GM19438 (cell line): ENCODE data around the gene FXYD3.
"Not testable (repeated sequence)": the region's sequence is repeated elsewhere in the genome, so short reads cannot be mapped to it uniquely, and the experiment has no call there.

Source experiments
- ATAC-seq: cut with Tn5 transposase; IDR thresholded peaks from one replicate; pipeline ENCODE4 v1.9.1; 2021; ENCODE audit warnings: low read depth; ENCODE audit not compliant: unreplicated experiment

Gene FXYD3

DNA sequence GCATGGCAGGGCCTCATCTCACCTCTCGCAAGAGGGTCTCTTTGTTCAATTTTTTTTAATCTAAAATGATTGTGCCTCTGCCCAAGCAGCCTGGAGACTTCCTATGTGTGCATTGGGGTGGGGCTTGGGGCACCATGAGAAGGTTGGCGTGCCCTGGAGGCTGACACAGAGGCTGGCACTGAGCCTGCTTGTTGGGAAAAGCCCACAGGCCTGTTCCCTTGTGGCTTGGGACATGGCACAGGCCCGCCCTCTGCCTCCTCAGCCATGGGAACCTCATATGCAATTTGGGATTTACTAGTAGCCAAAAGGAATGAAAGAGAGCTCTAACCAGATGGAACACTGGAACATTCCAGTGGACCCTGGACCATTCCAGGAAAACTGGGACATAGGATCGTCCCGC is 8.0 kb downstream of the FXYD3 start:
- no peak for ATAC-seq

DNA sequence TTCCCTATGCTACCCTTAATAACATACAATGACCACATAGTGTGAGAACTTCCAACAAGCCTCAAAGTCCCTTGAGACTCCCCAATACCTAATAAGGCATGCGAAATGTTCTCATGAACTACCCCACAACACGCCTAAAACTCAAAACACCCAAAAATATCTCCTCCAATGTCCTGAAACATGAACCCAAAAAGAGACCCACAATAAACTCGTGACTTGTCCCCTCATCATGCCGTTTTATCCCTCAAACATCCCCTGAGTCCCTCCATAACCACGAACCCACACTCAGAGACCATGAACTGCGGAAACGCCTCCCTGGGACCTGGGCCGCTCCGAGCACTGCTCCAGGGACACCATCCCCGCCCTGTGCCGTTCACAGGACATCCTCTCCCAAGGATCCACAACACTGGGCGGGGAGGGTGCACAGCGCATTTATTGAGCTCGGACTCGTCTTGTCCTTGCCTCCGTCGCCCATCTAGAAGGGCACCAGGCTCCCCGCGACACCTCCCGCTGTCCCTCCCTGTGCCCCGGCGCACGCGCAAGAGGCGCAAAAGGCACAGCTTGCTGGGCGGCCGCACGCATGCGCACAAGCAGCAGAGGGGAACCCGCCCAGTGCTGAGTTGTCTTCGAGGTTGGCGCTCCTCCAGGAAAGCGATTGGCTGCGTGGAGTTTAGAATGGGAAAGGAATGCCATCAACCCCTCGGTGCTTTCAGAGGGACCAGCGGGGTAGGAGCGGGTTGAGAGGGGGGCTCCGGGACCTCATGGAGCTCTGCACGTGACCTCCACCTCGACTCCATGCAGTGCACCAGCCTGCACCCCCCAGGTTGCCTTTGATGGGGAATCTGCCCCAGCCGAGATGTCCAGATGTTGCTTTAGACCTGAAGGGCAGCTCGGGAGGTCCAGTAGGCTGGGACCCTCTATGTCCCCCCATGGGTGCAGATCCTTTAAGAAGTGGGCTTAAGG is 8.8 kb downstream of the FXYD3 start:
- ATAC-seq, result peak; percentile 80

DNA sequence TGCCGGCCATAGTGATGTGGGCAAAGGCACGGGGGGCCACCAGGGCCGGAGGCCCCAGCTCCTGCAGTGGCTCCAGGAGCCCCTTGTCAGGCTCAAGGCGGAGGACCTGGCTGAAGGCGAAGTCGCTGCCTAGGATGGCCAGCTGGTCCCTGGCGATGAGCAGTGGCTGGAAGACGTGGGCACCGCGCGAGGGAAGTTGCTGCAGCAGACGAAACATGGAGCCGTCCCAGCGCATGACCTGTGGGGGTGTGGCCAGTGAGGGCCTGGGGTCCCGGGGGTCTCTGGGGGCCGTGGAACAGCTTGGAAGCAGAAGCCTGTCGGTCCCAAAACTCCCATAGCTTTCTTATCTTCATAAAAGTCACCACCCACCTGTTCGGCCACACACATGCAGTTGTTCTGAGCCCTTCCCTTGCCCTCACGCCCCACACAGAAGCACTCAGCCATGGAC is 9.7 kb downstream of the FXYD3 start:
- no peak for ATAC-seq

DNA sequence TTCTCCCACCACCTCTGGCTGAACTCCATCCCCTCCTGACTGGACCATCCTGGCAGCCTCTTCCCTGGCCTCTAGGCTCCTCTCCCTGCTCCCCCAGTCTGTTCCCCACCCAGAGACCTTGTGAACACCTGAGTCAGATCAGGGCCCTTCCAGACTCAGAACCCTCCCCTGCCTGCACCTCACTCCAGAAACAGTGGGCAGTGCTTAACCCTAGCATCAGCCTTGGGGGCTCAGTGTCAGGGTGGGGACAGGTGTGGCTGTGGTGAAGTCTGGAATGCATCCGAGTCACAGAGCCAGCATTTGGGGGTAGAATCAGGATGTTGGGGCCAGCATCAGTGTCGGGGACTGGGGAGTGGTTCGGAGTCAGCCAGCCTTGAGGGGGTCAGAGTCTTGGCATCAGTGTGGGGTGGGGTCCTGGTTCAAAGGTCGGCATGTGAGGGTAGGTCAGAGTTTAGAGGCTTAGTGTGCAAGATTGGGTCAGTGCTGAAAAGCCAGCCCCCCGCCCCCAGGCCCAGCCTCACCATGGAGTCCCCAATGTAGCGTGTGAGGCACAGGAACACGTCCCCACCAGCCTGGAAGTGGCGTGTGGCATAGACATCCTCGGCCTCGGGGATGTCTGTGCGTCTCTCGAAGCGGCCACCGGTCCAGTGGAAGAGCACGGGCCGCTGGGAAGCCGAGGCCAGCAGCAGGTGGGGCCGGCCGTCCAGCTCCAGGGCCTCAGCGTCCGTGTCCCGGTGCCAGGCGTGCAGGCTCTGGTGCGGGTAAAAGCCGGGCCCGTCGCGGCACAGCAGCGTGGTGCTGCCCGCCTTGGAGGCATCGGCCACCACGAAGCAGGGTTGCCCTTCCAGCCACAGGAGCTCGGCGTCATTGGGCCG is 10.4 kb downstream of the FXYD3 start:
- no peak for ATAC-seq

DNA sequence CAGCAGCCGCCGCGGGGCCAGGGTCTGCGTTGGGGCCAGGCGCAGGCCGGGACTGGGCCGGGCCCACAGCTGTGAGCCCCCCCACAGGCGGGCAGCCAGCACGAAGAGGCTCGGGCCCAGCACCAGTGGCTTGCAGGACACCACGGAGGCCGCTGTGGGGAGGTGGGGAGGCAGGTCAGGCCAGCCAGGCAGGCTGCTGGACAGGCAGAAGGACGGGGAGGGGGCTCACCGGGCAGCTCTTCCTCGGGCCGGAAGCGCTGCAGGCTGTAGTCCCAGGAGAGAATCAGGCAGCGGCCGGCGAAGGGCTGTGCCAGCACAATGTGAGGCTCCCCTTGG is 11.0 kb downstream of the FXYD3 start:
- no peak for ATAC-seq

DNA sequence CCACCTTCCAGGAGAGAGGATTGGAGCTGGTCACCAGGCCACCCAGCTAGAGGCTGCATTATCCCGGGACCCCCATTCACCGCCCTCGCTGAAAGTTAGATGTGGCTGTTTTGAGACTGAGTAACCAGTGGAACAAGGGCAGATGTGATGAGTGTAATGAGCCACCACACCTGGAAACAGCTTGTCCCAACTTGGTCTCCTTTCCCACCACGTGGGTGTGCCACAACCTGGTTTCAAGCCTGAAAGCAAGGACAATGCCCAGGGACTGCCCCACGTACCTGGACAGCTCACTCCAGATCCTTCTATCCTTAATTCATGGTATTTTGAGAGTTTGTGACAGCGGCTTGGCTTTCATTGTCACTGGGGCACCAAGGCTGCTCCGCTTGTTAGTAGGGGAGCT is 12.2 kb downstream of the FXYD3 start:
- ATAC-seq, result no peak

DNA sequence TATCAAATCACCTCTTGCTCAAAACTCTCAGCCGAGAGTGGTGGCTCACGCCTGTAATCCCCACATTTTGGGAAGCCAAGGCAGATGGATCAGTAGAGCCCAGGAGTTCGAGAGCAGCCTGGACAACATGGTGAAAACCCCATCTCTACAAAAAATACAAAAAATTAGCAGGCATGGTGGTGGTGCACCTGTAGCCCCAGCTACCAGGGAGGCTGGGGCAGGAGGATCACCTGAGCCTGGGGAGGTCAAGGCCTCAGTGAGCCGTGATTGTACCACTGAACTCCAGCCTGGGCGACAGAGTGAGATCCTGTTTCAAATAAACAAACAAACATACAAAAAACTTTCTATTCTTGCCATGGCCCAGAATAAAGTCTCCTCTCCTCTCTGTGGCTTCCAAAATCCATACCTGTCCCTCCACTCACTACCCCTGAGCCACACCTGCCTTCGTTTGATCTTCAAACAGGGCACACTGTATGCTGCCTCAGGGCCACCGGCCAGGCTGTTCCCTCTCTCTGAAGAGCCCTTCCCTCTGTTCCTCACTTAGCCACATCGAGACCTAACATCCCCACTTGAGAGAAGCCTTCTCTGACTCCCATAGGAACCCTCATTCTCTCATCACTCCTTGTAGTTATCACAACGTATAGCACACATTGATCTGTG is 12.9 kb downstream of the FXYD3 start:
- no peak for ATAC-seq

DNA sequence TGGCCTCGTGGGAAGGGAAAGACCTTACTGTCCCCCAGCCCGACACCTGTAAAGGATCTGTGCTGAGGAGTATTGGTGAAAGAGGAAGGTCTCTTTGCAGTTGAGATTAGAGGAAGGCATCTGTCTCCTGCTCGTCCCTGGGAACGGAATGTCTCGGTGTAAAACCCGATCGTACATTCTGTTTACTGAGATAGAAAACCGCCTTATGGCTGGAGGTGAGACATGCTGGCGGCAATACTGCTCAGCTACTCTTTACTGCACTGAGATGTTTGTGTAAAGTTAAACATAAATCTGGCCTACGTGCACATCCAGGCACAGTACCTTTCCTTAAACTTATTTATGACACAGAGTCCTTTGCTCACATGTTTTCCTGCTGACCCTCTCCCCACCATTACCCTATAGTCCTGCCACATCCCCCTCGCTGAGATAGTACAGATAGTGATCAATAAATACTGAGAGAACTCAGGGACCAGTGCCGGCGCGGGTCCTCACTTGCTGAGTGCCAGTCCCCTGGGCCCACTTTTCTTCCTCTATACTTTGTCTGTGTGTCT is 14.2 kb downstream of the FXYD3 start:
- not testable (repeated sequence) for ATAC-seq

DNA sequence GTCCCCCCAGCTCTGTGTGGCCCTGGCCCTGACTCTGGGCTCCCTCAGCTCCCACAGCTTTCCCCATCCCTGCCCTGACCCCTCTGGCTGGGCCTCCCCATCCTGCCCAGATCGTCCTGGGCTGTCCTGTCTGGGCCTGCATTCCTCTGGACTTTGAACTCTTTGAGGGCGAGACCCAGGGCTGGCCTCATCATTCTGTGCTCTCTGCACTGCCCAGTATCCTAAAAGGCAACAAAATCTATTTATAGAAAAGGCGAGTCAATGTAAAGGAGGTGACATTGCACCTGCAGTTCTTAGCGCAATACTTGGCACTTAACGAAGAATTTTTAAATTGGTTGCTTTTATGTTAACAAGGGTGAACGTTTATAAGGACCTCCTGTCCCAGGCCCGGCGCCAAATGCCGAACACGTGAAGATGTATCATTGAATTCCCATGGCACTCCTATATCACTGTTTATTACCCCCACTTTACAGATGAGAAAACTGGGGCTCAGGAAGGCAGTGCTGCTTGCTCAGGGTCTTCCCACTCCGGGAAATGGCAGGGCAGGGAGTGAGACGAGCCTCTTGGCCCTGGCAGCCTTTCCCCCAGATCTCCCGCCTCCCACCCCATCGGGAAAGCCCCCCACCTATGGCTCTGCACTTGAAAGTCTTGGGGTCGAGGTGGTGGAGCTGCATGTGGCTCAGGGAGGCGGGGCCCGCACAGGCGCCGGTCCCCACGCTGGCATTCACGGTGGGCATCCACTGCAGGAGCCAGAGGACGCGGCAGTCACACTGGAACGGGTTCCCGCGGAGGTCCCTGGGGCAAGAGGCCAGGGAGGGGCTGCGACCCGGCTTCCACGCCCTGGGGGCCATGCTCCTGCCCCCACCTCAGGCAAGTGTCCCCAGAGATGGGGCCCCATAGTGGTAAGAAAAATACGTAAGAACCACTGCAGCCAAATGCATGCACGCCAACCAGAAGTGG is 15.4 kb downstream of the FXYD3 start:
- no peak for ATAC-seq

DNA sequence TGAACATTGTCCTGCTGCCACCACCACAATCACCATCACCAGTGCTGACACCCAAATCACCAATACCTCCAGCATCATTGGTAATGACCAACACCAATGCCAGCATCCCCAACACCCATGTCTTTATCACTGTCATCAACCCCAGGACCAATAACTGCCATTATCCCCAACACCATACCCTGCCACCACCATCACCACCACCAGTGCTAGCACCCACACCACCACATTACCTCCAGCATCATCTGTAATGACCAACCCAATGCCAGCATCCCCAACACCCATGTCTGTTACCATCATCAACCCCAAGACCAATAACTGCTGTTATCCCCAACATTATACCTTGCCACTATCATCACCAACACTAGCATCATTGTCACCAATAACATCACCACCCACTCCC is 16.6 kb downstream of the FXYD3 start:
- ATAC-seq, result no peak

DNA sequence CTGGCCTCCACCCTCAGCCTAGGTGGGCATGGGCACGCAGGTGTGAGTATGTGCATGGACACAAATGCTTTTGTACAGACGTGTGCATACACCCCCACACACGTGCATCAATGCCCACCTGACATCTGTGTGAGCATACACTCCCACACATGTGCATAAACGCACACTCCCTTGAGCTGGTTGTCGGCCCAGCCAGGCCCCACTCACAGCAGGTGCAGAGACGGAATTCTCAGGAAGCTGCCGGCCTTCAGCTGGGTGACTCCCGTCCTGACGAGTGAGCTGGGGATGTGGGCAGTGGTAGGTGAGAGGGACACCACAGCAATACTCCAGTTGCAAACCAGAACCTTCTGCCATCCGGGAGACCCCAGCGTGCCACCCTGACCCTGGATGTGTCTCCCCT is 18.2 kb downstream of the FXYD3 start:
- no peak for ATAC-seq

DNA sequence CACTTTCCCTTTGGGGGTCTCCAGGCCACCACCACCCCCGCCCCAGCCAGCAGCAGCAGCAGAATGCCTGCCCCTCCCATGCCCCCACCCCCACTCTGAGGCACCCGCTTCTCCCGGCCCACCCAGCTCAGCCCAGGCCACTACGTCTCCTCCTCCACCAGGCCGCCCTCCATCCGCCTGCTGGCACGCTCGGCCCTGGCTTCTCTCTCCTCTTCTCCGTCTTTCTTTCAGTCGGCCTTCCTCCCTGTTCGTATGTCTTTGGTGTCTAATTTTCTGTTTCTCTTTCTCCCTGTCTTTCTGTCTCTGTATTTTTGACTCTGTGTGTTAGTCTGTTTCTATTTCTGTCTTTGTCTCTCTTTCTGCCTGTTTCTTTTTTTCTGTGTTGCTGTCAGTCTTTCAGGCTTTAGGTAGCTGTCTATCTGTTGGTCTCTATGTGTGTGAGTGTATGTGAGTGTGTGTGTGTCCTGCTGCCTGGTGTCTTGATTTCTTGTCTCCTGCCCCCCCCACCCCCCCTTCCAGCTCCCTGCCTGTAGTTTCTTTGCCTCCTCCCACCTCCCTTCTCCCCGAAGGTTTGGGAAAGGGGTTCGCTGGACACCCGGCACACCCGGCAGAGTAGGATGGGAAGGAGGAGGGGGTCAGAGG is 19.1 kb downstream of the FXYD3 start, which contains the start of gene LGI4:
Gene LGI4 (minus strand): TSS at position 459 of the 642 bp plus-strand sequence. CDS start 379 bp downstream, at position 80.
- no peak for ATAC-seq

DNA sequence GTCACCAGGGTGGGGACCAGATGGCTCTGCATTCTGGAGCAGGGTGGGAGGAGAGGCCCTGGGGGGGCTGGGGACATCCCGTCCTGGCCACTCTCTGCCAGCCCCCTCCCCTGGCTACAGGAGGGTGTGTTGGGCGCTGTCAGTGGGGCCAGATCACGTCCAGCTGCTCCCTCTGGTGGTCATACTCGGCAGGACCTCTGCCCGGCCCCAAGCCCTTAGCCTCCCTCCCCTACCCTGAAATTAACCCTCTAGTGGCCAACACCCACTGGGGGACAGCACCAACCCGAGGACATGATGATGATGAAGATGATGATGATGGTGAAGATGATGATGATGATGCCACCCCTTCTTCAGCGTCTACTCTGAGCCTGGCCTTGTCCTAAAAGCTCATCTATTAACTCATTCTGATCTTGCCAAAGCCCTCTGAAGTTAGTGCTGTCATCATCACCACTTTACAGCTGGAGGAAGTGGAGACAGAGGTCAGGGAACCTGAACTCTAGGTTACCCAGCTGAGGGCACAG is 19.8 kb downstream of the FXYD3 start:
- no peak for ATAC-seq

DNA sequence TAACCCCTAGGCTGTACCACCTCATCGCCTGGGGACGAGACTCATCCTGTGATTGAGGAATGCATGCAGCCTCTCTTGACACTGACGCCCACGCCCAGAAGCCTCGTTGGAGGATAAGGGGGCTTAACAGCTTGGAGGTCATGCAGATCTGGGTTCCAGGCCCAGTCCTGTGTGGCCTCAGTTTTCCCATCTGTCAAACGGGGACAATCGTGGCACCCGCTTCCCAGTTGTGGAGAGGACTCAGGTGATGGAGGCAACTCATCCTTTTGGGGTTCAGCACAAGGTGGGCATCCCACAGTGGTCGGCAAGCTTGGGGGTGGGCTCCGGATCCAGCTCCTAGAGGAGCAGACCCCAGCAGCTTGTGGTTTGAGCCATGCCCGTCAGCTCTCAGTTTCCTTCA is 20.6 kb downstream of the FXYD3 start:
- ATAC-seq, result no peak

DNA sequence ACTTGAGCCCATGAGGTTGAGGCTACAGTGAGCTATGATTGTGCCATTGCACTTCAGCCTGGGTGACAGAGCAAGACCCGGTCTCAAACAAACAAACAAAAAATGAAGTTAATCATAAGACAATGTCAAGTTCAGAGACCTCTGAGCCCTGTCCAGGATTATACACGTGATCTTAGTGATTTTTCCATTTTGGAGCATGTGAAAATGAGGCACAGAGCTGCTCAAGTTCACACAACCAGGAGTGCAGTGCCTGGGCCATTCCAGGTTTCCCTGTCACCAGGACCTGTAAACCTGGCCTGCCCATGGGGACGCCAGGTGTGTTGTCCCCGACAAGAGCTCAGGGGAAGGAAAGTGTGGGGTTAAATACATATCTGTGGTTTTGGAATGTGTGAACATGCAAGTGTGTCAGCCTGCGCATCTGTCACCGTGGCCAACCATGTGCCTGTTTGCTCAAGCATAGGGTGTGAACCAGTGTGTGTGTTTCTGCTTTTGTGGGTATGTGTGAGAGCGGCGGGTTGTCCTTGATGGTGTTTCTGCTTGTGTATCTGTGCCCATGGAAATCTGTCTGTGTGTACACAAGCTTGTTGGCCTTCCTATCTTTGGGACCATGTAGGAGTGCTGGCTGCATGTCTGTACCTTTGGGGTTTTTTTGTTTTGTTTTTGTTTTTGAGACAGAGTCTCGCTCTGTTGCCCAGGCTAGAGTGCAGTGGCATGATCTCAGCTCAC is 21.5 kb downstream of the FXYD3 start:
- no peak for ATAC-seq

DNA sequence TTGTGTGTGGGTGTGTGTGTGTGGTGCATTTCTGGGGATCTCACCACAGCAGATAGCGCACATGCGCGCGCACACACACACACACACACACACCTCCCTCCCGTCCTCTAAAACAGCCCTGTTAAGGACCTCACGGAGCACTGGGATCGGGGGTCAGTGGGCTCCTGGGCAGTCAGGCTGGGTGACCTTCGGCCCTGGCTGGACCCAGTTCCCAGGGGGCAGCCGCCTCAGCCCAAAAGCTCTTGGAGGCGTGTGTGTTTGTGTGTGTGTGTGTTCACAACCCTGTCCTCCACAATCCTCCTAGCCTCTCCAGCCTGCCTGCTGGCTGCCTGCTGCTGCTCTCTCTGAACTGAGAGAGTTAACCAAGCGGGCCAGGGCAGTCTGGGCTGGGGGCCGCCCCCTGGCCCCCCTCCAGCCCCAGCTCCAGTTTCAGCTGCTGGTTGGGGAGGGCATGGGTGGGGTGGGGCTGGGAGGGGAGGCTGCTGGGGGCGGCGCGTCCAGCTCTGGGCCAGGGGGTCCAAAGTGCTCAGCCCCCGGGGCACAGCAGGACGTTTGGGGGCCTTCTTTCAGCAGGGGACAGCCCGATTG is 22.8 kb downstream of the FXYD3 start, which contains the start of gene FXYD1:
Gene FXYD1 (plus strand): TSS at position 520 of the 588 bp plus-strand sequence. CDS start 1,256 bp downstream, outside the sequence.
- no peak for ATAC-seq

DNA sequence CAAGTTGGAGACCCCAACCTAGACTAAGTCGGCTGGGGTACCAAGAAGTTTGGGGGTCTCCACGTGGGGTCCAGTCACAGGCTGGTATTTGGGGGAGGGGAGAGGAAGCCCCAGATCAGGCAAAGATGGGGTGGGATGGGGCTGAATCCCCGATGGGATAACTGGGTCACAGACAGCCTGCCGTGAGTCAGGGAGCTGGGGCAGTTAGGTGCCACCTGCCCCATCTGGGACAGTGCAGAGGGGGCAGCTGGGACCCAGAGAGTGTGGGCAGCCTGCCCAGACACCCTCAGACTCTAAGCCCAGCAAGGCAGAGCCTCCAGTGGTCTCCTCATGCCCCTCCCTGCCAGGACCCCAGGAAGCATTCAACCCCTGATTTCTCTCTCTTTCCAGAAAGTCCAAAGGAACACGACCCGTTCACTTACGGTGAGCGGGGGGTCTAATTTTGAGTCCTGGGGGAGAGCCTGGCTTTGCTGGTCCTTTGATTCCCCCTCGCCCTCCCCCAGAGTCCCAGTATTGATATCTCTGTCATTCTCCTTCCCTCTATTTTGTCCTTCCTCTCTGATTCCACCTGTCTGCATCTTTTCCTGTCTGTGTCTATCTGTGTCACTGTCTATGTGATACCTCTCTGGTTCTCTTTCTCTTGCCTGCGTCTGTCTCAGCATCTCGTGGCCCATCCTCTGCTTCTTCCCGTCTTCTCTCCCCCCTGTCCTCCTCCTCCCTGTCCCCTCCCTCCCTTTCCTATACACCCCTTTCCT is 24.8 kb downstream of the FXYD3 start:
- no peak for ATAC-seq
